GF-D8 (cell line): Measurements from ENCODE around the gene TMCC1.
"Not testable (repeated sequence)": the region's sequence is repeated elsewhere in the genome, so short reads cannot be mapped to it uniquely, and the experiment has no call there.

Experiments
- DNase-seq: peaks from one replicate; lab custom pipeline; 2025; lab: John Stamatoyannopoulos, UW

TMCC1 gene

DNA sequence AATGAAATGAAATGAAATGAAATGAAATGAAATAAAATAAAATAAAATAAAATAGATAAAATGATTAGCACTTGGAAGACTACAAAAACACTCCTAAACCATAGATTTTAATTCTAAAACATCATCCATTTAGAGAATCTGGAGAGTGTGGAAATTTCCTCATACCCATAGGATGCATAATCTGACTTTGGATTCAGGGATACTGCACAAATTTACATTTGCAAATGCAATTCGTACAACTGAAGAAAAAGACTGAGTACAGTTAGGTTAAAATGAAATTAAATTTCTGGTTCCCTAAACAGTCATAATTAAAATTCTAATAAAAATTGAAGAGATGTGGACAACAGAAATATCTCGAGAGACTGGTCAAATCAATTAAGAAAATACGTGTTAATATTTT, 122.9 kb downstream of the TMCC1 start:
- DNase-seq, result no peak

DNA sequence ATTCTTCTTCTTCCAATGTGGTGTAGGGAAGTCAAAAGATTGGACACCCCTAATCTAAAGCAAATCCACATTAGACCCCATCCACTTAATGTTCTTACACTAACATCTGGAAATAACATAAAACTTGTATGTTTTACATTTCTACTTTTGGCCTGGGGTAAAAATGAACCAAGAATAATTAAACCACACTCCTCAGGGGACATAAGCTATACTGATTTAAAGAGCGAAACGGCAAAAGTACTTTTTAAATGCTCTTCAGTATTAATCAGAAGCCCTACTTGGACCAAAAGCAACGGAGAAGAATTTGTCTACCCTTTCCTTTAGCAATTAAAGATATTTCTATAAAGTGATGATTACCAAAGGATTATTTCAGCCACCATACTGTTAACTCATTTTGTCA, 123.9 kb downstream of the TMCC1 start:
- no peak for DNase-seq

DNA sequence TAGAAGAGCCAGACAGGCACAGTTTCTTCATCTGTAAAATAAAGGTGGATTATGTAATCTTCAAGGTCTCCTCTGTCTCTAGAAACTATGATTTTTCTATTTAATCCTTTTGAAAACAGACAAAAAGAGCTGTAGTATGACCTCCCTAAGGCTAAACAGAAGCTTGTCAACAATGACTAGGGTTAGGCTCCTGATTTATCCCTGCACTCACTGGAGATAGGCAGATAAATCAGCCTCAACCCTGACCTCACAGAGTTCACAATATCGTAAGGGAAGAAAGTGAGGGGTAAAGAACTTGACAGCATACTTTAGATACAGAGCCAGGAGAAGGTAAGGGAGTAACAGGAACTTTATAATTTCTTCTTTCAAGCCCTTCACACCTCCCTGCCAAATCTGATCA, 124.8 kb downstream of the TMCC1 start:
- no peak for DNase-seq

DNA sequence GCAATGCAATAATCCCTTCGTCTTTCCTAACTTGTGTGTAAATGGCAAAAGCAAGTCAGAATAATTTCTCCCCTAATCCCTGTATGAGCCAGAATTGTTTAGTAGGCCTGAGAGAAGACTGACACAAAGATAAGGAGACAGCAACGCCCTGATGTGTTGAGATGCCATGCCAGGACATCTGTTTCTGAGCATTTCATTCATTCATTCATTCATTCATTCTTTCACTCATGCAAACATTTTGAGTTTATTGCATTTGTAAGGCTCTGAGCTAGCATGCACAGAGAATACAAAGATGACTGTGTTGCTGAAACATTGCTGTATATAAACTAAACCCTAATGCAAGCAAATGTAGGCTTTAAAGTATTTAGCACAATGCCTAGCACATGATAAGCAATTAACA, 127.4 kb downstream of the TMCC1 start:
- DNase-seq, result no peak

DNA sequence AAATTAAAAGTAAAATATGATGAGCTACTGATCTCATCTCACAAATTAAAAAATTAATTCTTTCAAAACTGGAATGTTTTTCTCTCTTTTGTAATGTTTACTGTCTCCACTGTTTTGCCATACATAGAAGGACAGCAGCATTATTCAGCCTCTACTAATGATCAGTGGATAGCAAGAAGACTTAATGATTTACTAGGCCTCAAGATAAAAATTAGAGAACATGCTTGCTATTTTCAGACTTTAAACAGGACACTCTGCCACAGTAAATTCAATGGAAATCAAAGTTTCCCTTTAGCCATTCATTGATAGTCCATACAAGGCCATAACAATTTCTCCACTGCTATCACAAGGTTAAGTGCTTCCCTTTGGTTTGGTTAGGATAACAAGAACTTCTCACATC, 129.4 kb downstream of the TMCC1 start:
- DNase-seq, result no peak

DNA sequence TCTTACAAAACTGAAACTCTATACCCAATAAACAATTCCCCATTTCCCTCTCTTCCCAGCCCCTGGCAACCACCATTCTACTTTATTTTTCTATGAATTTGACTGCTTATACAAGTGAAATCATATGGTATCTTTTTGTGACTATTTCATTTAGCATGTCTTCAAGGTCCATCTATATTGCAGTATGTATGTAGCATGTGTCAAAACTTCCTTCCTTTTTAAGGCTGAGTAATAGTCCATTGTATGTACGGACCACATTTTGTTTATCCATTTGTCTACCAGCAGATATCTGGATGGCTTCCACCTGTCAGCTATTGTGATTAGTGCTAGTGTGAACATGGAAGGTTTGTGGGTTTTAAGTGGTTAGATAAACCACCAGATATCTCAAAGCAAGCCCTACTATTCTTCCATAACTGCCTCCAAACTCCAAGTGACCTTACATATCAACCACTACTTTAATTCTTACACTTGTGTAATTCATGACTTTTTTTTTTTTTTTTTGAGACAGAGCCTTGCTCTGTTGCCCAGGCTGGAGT, 134.7 kb downstream of the TMCC1 start:
- DNase-seq, result no peak

DNA sequence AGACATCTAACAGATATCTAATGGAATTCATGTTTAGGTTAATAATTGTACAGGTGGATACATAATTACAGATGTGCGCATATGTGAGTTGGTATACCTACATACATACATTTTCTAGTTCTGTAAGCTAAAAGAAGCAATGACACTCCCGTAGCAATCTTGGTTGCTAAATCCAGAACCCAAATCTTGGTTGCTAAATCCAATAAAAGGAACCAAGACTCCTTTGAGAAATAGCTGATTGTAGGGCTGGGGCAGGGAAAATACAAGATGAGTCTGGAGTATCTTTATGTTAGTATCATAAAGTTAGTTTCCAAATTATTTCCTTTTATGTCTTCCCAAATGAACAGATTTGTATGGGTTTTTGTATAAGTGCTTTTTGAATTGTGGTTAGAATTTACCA, 135.2 kb downstream of the TMCC1 start:
- DNase-seq, result no peak

DNA sequence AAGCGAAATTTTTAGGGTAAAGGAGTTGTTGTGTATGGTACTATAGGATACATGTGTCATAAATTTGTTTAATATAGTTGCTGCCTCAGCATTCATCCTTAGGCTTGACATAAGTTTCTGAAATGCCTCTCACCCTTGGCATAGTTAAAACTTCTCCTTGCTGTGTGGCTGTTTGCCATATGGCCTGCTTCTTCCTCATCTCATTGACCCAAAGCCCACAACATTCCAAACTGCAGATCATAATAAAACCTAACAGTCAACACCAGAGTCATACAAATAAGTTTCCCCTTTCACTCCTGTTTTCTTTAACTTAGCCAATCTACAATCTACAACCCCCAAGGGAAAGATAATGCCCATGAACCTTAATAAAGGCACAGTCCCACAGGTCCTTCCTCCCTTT, 136.6 kb downstream of the TMCC1 start:
- DNase-seq, result no peak

DNA sequence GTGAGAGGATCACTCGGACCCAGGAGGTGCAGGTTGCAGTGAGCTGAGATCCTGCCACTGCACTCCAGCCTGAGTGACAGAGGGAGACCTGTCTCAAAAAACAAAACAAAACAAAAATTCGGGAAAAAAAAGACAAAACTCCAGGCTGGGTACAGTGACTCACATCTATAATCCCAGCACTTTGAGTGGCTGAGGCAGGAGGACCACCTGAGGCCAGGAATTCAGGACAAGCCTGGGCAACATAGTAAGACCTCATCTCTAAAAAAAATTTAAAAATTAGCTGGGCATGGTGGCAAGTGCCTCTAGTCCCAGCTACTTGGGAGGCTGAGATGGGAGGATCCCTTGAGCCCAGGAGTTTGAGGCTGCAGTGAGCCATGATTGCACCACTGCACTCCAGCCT, 142.4 kb downstream of the TMCC1 start:
- DNase-seq, result not testable (repeated sequence)

DNA sequence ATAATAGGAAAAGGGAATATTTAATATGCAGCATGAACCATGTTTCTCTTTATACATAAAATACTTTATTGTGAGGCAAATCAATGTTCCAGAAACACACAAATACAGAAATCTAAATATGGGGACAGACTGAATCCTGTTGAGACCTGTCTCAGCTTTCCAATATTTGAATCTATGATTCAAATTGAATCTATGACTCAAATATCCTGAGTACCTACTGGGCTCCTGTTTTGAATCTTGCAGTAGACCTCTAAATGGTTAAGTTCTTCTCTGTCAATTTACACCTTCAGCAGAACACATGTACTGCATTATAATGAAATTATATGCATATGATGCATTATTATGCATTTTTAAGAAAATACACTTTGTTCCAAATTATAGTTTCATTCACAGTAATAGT, 143.8 kb downstream of the TMCC1 start:
- no peak for DNase-seq

DNA sequence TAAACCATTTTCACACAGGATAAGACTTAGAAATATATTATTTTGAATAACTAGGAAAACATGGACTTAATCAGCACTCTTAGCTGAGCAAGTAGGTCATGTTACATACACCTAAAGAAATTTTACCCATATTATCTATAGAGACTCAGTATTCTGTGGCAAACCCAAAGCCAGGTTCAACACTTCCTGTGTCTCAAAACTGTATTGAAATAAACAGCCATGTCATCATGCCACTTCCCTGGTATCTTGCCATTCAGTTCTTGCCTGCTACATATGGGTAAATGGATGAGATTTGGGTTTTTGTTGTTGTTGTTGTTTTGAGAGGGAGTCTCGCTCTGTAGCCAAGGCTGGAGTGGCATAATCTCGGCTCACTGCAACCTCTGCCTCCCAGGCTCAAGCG, 145.5 kb downstream of the TMCC1 start:
- DNase-seq, result no peak

DNA sequence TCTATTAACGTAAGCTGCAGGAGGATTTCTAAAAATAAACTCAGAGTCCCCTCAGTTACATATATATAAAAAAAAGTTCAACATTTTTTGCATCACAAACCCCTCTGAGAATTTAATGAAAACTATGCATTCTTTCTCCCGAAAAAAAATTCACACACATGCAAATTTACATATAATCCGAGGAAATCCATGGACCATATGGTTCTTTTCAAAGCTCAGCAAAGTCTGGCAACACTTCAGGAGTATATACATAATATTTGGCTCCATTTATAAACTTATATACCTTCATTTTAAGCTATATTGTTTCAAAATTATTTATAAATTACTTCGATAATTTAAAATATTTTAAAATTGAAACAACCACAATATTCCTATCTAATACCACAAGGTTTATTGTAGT, 146.4 kb downstream of the TMCC1 start:
- no peak for DNase-seq

DNA sequence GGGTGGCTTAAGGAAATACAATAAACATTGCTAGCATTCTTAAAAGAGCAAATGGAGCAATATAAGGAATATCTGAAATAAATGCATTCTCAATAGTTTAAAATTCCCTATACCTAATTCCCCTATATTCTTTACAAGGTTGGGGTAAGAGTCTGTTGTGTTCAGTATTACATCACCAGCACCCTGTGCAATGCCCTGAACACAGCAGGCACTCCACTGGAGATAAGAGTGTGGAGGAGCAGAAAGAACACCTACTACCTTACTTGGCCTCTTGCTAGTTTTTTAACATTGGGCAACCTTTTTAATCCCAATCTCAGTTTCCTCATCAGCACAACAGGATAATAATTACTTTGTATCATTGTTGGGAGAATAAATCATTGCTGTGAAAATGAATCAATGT, 146.9 kb downstream of the TMCC1 start:
- DNase-seq, result no peak

DNA sequence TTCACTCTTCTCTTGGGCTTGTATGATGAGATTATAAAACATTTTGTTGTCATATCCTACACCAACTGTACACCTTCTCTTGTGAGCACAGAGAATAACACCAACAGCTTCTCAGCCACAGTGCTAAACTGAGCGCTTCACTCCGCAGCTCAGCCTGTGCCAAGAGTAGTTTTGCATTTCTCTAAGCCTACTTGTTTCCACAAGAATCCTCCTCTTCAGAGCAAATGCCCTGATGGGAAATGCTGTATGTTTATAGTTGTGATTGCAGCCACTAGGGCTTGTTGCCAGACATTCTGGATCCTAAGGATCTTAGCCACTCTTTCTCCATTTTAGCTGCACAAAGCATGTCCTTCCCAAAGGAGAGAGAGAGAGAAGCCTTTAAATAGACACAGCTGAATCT, 148.3 kb downstream of the TMCC1 start:
- no peak for DNase-seq

DNA sequence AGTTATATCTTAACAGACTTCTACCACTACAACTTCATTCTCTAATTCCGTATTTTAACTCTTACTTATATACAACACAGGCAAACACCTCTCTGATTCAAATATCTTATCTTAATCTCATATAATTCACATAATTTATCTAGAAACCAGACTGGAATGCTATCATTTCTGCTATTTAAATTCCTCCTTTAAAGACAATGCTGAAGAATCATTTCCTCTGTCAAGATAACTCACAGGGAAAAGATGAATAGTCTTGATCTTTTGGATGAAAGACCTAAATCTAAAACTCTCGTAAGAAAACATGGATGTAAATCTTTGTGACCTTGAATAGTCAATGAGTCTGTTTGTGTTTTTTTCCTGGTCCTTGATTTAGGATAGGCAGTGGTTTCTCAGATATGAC, 151.7 kb downstream of the TMCC1 start:
- DNase-seq, result no peak

DNA sequence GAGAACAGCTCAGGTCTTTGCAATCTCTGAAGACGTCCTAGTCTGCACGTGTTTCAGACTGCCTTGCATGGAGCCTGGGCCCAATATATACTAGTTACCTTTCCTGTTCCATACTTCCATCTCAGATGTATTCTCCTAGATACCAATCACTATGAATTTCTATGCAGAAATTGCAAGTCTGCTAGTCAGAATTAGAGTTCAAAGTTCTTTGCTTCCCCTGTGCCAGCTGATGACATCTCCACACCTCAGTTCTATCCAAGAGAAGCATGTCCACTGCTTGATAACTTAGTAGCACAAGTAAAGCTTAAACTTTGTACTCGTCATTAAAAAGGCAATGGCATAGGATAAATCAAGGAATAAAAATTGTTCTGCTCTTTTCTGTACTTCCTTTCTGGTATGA, 153.4 kb downstream of the TMCC1 start:
- no peak for DNase-seq

DNA sequence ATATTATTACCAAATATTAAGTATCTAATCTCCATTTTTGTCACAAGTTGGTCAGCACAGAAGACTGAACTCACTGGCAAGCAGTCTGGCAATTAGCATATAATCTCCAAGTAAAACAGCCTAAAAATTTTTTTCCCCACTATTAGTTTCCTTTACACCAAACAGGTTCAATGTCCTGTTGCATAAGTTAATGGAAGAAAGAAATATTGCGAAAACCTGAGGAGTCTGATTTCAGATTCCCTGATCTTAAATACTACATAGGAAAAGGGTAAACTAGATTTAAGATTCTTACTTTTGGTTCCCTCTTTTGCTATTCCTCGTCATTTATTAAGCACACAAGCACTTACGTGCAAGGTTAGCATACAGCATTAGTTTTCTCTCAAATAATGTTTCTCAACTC, 153.9 kb downstream of the TMCC1 start:
- DNase-seq, result no peak

DNA sequence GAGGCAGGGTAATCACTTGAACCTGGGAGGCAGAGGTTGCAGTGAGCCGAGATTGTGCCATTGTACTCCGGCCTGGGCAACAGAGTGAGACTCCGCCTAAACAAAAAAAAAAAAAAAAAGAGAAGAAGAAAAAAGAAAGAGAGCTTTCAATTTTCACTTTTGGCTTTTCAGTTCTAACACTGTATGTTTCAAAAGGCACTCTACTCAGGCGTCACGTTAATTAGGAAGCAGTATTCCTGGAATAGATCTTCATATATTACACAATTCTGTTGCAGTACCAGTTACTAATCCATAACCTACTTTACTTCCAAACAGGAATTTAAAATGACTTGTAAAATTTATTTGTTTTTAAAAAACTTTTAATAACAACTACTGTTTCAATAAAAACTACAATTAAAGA, 155.3 kb downstream of the TMCC1 start:
- no peak for DNase-seq

DNA sequence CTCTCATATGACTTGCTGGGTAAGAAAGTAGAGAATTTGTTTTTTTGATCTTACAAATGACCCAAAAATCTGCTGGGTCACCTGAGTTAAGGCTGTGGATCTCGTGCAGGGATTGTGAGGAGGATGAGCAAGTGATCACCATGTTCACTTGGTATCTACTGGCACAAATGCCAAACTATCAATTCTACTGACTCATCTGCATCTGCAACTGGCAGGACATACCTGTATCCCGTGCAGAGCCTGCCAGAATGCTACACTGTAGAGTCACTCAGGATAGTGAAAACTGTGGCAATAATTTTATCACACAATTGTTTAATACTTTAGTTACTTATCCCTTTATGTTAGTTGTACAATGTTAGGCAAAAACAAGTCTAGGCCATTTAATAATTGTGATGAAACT, 157.4 kb downstream of the TMCC1 start:
- no peak for DNase-seq

DNA sequence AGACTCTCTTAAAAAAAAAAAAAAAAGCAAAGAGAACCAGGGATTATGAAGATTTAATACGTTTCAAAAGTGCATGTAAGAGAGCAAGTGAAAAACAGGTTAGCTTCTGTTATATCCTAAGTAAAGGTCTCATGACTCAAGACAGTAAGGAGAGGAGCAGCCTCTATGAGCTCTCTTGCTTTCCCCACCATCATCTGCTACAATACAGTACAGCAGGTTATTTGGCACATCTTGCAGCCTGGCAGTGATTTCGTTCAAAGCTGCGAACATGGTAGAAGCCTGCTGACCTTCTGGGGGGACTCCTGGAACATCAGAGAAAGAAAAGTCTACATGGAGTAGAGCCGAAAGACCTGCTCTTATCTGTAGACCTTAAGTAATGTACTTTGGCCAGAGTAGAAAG, 157.9 kb downstream of the TMCC1 start:
- DNase-seq, result no peak

DNA sequence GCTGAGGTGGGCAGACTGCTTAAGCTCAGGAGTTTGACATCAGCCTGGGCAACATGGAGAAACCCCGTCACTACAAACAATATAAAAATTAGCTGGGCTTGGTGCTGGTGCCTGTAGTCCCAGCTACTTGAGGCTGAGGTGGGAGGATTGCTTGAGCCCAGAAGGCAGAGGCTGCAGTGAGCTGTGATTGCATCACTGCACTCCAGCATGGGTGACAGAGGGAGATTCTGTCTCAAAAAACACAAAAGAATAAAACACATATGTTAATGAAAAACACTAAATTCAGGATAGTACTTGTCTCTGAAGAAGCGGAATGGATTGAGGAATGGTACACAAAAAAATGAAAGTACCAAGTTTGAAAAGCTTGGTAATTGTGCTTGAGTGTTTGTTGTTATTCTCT, 159.1 kb downstream of the TMCC1 start:
- DNase-seq, result no peak

DNA sequence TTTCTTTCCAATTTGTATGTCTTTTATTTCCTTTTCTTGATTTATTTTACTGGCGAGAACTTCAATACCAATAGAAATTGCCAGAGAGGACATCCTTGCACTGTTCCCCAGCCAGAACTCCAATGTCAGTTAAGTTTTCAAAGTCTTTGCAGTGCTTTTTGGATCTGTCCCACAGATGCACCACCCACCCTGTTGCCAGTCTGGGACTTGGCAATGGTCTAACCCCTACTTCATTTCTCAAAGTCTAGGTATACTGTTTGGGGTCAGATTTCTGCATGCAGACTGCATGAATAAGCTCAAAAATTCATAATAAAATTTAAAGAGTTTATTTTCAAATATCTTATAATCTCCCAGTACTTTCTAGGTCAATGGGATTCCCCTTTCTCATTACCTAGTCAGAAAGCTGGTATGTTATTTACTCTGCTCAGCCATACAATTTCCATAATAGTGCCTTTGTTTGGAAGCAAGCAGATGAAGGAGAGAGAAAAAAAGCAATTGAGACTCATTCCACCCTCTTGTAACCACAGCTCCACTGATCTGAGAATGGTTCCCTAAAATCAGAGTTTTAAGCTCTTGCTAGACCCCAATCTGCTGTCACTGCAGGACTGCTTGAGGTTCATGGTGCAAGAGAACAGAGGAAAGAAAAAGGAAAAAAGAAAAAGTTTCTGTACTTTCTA, 161.2 kb downstream of the TMCC1 start:
- DNase-seq, result no peak

DNA sequence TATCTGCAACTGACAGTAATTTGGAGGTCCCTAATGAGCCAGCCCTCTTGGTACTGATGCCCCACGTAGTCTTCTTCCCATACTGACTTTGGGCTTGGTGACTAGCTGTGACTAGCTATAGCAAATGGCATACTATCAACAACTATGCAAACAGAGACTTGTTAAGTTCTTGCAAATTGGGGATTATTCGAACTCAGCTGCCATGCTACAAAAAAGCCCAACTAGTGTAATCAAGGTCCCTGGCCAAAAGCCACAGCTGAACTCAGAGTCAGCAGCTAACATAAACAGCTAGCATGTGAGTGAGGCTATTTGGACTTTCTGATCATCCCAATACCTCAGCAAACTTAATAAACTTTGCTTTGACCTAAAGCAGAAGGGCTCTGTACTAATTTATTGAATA, 165.8 kb downstream of the TMCC1 start:
- DNase-seq, result no peak

DNA sequence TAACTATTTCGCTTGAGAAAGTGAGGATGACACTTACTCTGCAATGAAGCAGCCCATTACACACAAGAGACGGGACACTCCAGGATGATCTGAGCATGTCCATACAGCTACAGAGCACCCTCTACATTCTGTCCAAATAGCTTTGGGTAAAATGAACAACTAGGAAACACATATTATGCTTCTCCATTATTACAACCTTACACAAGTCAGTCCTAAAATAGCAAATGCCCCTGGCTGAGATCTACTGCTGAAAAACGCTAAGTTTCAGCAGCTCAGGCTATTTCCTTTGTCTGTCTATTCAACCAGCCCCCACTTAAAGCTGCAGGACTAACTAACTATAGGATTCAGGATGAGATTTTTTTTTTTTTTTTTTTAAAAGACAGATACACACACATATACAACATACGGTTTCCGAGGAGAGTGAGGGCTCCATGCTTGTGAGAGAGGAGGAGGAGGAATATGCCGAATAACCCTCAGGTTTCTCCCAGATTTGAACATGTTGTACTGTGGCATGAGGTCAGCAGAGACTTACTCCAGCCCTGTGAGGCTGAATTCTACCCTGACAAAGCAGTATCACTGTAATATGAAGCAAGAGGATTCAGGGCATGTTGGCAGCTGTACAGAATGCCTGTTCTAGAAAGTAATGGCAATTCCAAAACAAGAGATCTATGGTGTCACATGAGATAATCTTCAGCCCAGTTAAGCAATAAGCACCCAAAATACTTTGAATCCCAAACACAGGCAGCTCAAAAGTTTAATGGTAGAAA, 169.8 kb downstream of the TMCC1 start:
- no peak for DNase-seq
